ENCODE measurements around the gene SCAMP5.
A peak's percentile ranks its signal among the peaks of the same experiment; 100 is the strongest.

SCAMP5 gene, protein sequence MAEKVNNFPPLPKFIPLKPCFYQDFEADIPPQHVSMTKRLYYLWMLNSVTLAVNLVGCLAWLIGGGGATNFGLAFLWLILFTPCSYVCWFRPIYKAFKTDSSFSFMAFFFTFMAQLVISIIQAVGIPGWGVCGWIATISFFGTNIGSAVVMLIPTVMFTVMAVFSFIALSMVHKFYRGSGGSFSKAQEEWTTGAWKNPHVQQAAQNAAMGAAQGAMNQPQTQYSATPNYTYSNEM

DNA sequence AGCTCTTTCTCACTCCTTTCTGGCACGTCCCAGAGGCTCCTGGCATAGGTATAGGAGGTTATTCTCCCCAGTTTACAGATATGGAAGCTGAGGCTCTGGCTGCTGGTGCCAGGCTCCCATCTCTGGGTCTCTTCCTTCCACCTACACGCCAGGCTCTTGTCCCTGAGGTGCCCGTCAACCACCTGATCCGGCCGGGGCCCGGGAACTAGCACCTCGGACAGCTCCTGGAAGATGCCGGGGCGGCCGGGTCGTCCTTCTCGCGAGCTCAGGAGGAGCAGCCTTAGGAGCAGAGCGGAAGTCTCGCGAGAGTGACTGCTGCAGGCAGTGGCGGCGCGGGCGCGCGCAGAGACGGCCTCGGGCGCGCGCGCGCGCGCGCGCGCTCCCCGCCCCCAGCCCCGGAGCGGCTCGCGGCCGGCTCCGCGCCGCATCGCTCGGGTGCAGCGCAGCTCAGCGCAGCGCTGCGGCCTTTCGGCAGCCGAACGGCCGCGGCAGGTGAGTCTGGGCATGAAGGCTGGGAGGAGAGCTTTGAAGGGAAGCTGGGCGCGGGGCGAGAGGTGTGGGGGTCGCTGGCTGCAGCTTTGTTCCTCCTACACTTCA is at the start of gene SCAMP5:
SCAMP5 (plus strand) TSS at position 382 of the 597 bp plus-strand sequence. CDS start 16,277 bp downstream, outside the sequence.
- DNase-seq, result peak; percentile 89

DNA sequence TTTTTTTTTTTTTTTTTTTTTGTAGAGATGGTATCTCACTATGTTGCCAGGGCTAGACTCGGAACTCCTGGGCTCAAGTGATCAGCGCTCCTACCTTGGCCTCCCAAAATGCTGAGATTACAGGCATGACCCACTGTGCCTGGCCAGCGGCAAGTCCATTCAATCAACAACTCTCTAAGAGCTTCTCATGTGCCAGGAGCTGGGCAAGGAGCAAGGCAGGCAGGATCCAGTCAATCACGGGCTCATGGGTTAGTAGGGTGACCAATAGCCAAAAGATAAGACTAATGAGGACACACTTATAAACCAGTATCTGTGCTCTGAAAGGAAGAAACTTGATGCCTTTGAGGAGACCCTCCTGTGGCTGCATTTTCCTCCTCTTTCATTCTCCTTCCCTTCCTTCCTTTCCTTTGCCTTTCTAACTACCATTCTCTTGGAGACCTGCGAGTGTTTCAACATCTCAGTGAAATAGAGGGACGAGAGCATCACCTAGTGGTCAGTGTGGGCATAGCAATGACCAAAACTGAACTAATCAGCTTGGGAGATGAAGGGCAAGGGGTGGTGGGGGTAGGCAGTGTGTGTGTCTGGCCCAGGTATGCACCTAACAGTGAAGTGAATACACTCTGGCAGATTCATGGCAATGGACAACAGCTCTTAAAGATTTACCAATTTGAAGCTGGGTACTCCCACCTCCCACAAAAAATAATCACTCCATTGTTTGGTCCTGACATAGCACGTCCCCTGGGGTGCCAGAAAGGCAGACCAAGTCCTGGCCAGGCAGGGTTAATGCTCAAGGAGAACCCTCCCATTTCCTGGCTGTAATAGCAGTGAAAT is 45.1 kb upstream of the SCAMP5 start:
- peak; percentile 42 for DNase-seq

DNA sequence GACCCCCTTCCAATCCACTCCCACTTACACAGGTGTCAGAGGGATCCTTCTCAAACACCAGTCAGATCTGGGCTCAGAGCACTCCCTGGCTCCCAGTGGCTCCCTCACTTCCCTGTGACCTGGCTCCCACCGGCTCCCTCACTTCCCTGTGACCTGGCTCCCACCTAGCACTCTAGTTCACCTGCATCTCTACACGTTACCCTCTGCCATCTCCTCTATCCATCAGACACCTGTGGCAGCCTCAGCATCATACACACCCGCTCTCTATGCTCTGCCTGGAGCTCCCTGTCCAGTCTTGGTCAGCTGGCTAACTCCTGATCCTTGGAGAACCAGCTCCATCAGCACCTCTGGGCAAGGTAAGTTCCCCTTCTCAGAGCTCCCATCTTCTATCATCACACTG is 44.4 kb upstream of the SCAMP5 start:
- DNase-seq, result no peak

DNA sequence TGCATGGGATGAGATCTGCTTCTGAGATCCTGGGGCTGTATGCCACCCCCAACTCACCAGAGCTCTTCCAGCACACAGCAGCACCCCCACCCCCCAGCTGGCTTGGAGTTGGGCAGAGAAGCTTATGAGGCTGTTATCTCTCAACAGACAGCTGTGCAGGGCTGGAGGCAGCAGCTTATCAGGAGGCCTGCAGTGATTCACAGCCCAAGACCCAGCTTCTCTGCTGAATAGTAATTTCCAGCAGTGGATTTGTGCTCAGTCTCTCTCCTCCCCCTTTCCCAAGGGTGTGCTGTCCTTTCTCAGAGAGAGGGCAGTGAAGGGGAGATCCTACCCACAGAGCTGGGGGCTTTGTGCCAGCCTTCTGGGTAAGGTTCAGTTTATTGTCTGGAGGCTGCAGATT is 40.8 kb upstream of the SCAMP5 start:
- no peak for DNase-seq

DNA sequence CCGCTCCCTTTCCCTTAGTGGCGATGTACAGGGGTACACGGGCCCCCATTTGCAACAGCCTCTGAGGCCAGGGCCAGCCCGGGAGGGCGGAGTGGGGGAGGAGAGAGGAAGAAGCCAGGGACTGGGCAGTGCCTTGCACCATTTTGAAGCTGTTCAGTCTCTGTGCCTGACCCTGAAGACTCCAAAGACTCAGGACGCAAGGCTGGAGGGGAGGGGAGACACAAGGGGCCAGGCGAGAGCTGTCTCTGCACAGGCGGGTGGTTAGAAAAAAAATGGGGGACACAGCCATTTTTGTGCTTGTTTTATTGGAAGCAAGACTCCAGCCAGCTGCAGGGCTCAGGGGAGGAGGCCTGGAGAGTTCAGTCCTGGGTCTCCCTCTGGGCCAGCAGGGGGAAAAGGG is 40.3 kb upstream of the SCAMP5 start:
- no peak for DNase-seq

DNA sequence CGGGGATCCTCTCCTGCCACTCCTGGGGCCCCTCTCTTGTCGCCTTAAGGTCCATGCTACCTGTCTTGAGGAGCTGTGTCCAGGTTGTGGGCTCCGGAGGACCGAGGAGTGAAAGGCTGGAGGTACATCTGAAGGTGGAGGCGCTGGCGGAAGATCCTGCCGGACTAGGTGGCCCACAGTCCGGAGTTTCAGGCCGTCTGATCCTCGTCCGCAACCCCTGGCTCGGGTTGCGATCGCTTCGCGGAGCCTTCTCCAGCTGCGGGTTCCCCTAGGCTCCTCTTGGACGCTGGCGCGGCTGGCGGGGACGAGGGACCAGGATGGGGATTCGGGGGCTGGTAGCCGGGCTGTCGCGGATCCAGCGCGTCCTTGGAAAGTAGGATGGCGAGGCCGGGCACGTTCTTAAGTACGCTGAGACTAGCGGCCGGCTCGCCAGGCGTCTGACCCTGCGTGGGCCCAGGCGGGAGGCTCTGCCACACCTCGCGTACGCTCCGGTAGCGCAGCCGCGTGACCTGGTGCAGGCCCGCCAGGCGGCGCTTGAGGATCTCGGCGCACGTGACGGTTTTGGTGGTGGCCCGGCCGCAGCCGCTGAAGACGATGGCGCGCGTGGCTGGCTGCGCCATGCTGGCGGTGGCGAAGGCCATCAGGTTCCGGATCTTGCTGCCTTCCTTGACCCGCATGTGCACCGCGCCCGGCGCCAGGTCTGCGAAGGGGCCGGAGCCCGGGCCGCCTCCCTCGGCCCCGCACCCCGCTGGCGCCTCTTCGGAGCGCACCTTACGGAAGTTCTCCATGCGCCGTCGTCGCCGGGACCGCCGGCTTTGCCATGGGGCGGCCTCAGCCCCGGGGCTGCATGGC is 39.3 kb upstream of the SCAMP5 start:
- no peak for DNase-seq

DNA sequence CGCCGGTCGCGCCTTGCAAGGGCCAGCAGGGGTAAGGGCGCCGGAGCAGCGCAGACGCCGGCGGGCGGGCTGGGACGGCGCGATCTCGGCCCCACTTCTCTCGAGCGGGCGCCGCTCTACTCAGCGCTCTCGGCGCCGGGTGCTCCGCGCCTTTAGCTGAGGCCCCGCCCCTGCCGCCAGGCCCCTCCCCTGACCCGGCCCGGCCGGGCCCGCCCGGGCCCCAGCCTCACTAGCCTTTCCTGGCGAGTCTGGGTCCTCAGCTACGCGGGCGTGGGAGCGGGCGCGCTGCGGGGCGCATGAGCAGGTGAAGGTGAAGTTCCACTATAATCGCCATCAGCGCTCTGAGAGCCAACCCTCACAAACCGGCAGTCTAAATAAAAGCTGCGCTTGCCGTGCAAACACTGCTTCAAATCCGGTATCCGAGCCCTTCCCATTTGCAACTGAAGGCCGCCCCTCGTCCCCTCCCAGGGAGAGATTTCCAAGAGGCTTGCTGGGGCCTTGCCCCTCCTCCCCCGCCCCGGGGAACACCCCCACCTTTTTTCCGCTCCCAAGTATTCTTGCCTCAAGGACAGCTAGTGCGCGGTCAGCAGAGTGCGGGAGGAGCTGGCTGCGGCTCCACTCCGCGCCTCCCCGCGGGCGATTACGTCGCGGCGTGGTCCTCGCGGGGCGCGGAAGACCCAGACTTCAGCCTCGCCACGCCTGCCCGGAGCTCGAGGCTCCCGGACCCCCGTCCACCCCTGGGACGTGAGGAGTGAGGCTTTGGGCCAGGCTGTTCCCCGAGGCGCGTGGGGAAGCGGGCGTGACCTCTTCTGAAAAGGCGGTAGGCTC is 38.5 kb upstream of the SCAMP5 start, which contains the start of gene RPP25:
RPP25 (minus strand) TSS at position 125 of the 828 bp plus-strand sequence. CDS start 189 bp downstream, outside the sequence.
- DNase-seq, result peak; percentile 67

DNA sequence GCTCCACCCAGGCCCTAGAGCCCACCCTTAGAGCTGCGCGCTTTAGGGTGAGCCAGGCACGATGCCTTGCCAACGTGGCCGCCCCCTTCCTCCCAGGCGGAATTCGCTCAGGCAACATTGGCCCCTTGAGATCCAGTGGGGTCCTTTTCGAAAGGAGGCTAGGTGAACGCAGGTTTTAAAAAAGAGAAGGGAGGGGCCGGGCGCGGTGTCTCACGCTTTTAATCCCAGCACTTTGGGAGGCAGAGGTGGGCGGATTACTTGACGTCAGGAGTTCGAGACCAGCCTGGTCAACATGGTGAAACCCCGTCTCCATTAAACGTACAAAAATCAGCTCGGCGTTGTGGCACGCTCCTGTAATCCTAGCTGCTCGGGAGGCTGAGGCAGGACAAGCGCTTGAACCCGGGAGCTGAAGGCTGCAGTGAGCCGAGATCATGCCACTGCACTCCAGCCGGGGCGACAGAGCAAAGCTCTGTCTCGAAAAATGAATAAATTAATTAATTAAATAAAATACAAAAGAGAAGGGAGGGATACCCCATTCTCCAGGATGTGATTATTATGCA is 37.8 kb upstream of the SCAMP5 start:
- peak; percentile 25 for DNase-seq

DNA sequence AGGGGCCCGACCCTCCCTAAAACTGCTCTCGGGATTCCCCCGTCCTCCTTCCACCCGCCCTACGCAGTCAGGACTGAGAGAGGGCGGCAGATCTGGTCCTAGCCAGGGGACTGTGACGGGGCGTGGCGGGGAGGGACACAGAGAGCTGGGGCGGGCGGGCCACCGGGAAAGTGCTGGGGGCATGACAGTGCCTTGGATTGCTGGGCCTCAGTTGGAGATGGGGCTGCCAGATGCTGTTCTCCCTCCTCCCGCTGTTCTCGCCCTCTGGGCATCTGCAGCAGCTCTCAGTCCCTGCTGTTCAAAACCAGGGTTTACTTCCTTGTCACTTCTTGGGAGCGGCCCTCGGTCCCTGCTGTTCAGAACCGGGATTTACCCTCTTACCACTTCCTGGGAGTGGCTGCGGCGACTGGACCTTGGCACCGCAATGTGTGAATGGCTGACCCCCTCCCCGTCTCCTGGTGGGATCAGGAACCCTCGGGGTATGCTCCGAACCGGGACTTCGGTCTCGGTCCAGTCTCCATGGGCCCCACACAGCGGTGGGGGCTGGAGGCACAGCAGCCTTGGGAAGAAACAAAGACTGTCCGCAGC is 36.9 kb upstream of the SCAMP5 start:
- peak; percentile 78 for DNase-seq

DNA sequence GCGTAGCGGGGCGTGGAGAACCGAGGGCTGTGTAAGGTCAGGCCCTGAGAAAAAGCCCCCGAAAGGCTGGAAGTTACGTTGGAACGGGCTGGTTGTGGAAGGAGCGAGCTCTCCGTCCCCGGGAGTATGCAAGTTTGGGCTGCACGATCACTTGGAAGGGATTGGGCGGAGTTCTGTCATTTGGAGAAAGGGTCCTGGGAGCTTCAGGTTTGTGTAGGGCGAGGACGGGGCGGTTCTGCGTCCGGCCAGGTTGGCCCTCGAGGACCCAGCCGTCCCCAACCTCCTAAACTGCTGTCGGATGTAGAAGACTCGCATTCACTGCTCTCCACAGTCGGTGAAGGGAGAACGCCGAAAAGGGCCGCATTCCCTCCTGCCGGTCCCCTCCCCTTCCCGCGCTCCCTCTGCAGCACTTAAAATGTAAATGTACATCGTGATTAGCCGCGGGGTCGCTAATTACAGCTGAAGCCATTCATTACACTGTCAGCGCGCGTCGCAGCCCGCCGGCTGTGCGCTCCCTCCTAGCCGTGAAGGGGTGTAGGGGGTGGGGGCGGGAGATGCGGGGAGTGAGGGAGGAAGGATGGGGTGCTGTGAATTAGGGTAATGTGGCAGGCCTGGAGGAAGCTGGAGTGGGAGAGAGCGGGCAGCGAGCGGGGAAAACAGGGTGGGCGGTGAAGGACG is 36.3 kb upstream of the SCAMP5 start:
- DNase-seq, result no peak

DNA sequence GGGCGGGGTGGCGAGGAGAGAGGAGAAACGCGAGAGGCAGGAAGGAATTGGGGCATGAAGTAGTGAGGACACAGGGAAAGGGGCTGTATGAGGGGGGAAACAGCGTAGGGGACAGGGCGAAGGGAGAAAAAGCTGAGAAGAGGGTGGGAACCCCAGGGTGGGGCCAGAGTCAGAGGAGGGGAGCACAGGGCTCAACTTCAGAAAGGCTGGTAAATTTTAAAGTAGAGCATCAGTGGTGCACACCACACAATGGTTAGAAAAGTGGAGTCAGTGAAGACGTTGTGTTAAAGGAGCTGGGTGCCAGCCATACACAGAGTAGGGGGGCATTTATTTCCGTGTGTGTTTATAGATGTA is 35.8 kb upstream of the SCAMP5 start:
- no peak for DNase-seq

DNA sequence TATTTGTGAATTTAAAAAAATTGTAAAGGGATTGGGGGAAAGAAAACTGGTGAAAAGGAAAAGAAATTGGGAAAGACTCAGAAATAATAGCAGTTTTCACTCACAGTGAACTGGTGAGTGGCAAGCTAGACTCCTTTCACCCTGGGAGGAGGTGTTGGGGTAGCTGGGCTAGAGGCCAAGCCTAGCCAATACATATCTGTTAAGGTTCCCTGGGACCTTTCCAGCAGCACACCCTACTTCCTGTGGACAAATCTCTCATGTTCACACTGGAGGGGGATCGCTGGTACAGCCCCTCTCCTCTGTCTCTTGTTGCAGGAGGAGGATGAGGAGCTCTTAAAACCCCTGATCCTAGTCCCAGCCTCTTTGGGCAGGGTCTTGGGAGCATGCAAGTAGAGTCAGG is 35.1 kb upstream of the SCAMP5 start:
- DNase-seq, result no peak

DNA sequence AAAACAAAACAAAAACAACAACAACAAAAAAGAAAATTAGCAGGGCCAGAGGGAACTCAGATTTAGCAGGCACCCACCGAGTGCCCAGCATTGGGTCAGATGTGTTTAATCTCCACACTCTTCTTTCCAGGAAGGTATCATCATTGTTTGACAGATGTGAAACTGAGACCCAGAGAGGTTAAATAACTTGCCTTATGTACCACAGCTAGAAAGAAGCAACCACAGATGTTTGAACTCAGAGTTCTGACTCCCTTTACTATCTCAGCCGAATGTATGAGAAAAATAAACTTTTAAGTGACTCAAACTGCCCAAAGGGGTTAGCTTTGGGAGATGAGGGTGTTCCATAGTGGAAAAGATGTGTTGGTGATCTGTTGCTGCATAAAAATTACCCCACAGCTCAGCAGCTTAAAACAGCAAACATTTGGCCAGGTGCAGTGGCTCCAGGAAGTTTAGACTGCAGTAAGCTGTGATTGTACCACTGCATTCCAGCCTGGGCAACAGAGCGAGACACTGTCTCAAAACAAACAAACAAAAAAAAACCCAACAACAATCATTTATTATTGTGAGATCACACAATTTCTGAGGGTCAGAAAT is 34.3 kb upstream of the SCAMP5 start:
- no peak for DNase-seq

DNA sequence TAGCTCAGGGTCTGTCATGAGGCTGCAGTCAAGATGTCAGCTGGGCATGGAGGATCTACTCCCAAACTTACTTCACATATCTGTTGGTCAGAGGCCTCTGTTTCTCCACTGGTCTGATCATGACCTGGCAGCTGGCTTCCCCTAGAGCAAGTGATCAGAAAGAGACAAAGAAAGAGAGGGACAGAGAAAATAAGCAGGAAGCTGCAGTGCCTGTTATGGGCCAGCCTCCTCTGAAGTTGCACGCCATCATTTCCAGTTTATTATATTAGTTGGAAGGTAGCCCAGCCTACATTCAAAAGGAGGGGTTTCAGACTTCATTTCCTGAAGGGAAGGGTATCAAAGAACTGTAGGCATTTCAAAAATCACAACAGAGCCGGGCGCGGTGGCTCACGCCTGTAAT is 33.7 kb upstream of the SCAMP5 start:
- DNase-seq, result no peak

DNA sequence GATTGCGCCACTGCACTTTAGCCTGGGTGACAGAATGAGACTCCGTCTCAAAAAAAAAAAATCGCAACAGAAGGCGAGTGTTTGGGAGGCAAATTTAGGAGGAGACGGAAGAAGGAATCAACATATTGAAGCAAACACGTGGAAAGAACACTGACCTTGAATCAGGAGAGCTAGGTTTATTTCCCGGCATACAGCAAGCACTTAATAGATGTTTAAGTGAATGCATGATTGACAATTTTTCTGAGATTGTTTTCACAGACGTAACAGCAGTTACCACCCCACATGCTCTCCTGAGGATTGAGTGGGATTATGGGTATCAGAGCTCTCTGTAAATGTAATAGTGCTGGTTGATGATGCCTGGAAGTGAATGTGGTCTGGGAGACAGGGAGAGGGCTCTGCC is 33.1 kb upstream of the SCAMP5 start:
- peak; percentile 5 for DNase-seq

DNA sequence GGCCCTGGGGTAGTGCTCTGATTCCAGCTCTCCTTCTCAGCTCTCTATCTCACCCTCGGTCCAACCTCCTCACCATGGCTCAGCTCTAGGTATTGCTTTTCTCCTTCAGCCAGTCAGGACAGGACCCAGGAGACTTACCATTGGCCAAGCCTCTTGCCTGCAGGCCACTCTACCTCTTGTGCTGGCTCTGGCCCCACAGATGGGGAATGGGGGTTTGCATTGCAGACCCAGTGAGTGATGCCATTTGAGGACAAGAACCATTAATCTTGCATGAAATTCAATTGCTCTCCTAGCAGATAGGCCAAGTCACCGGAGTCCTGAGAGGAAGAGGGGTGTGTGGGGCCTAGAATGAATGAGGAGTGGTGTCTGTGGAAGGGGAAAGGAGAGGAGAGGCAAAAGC is 32.7 kb upstream of the SCAMP5 start:
- no peak for DNase-seq

DNA sequence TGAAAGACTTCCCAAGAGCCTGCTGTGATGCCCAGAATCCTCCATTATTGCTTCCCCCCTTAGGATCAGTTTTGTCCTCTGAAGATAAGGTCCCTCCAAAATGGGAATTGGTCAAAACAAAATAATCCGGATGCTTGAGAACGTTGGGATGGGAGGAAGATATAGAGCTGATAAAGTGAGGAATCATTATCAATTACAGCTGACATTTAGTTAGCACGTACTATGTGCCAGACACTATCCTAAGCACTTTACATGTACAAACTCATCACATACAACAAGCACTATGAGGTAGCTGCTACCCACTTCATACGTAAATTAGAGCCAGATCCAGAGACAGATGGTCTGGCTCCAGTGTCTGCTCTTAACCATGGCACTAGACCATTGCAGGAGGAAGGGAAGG is 32.1 kb upstream of the SCAMP5 start:
- peak; percentile 62 for DNase-seq

DNA sequence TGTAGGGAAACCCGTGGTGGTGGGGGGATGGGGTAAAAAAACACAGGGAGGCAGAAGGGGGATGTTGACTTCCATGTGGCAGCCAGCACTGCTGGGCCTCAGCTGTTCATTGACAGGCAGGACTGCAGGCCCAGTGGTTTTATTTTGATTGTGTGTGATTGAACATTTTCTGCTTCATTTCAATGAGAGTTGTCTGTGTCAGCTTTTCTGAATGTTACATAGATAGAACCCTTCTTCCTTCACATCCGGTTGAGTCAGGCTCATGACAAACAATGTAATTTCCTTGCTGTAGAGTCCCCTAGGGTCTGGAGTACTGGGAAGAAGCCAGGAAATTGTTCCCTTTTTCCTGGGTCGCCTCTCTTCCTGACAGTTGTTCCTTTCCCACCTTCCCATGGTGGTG is 30.6 kb upstream of the SCAMP5 start:
- peak; percentile 67 for DNase-seq

DNA sequence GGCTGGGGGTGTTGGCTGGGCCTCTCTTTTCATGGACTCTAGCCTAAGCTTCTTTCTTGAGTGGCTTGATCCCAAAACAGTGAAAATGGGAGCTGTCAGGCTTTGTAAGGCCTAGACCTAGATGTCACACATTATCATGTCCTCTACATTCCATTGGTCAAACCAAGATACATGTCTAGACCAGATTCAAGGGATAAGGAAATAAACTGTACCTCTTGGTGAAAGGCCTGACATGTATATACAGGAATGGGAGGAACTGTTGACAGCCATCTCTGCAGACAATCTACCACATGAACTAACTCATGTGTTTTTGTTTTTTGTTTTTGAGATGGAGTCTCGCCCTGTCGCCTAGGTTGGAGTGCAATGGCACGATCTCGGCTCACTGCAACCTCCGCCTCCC is 27.7 kb upstream of the SCAMP5 start:
- DNase-seq, result no peak

DNA sequence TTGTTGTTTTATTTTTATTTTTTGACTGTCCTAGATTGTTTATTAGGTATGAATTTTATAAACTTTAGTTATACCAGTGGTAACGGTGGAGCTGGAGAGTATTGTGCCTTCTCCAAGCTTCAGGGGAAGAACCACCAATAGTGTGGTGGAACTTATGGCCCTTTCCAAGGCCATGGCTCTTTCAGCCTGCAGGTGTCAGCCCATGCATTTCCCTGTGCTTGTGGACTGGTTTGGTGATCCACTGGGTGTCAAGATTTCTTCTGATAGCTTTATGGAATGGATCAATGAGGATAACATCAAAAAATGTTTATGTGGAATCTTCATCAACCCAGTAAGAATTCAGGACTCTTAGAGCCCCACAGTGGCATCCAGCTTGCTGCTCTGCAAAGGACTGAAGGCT is 19.2 kb upstream of the SCAMP5 start:
- no peak for DNase-seq

Data from NCI-H1694 treated with DMSO at 0.1 percent for 48 hours (cell line).